Progenitor cell of endocrine pancreas (in vitro differentiated cells): ENCODE measurements around the gene KSR1. TPM values are rescaled to one million over a fixed set of nuclear protein-coding genes. Genes with fewer than 3 reads are reported as not detected.

Experiments used
- DNase-seq: peaks from one replicate; pipeline ENCODE4 v3.0.0; 2021; ENCODE audit warnings: low spot score; ENCODE audit not compliant: unreplicated experiment
- H3K27ac Mint-ChIP-seq: 2 replicates; pipeline ENCODE4 v1.8.0; 2021; ENCODE audit warnings: mild to moderate bottlenecking, moderate library complexity, mixed read lengths
- H3K27me3 Mint-ChIP-seq: 2 replicates; pipeline ENCODE4 v1.8.0; 2021; ENCODE audit warnings: mixed read lengths
- H3K36me3 Mint-ChIP-seq: 2 replicates; pipeline ENCODE4 v1.8.0; 2022; ENCODE audit warnings: mixed read lengths; ENCODE audit not compliant: insufficient read depth
- H3K4me1 Mint-ChIP-seq: 2 replicates; pipeline ENCODE4 v1.8.0; 2021; ENCODE audit warnings: low read depth, mixed read lengths
- H3K4me3 Mint-ChIP-seq: 2 replicates; pipeline ENCODE4 v1.8.0; 2021; ENCODE audit warnings: low read depth, mild to moderate bottlenecking, moderate library complexity, mixed read lengths
- H3K9me3 Mint-ChIP-seq: 2 replicates; pipeline ENCODE4 v1.8.0; 2021; ENCODE audit warnings: low read depth, mixed read lengths
- CTCF ChIP-seq: fragments of 200-600 bp; sonication (generic); IDR thresholded peaks from one replicate; pipeline ENCODE4 v1.5.0; 2021; ENCODE audit warnings: antibody characterized with exemption, mild to moderate bottlenecking; ENCODE audit not compliant: unreplicated experiment
- total RNA-seq: library from RNA; stranded (reverse); gene quantifications from 2 replicates; pipeline ENCODE4 v1.2.1, GENCODE V29; 2021

The KSR1 gene
- total RNA-seq, 1 donor from 2014 or later = 70.1 TPM

GRCh38 chr17:27489045-27489715, 32.9 kb downstream of the KSR1 start:
- no peaks in the 10 kb centered on the region for H3K27me3 Mint-ChIP-seq
- no peak for TF ChIP-seq CTCF
- DNase-seq = no peak
- no peak overlapping the region for H3K4me3 Mint-ChIP-seq
- peaks cover 29% of the 10 kb centered on the region for H3K4me1 Mint-ChIP-seq
- no peaks in the 10 kb centered on the region for H3K9me3 Mint-ChIP-seq
- no peak overlapping the region for H3K27ac Mint-ChIP-seq
- H3K36me3 Mint-ChIP-seq = peaks cover 6% of the 10 kb centered on the region

DNA sequence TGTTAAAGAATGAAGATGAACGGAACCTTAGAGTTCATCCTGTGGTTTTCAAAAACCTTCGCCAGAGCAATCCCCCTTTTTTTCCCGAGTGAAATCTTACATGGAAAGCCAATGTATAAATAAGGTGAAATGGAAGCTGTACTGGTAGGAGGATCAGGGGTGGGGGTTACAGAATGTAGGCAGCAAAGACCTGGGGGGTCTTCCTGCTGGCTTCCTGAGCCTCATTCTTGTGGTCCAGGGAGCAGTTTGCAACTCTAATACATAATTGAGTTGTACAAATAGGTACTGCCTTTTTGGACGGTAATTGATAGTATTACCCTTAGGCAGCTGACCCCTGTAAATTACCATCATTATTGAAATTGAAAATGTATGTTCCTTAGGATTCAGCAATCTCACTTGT, 34.1 kb downstream of the KSR1 start:
- TF ChIP-seq CTCF = no peak
- peaks cover 39% of the 10 kb centered on the region for H3K4me1 Mint-ChIP-seq
- no peak overlapping the region for H3K27ac Mint-ChIP-seq

GRCh38 chr17:27491713-27492190, 35.5 kb downstream of the KSR1 start:
- DNase-seq = no peak
- peaks cover 52% of the 10 kb centered on the region for H3K4me1 Mint-ChIP-seq
- peaks cover 6% of the 10 kb centered on the region for H3K36me3 Mint-ChIP-seq
- no peak overlapping the region for H3K4me3 Mint-ChIP-seq
- H3K9me3 Mint-ChIP-seq = no peaks in the 10 kb centered on the region
- TF ChIP-seq CTCF = no peak
- H3K27ac Mint-ChIP-seq = peak overlapping the region; percentile 93
- no peaks in the 10 kb centered on the region for H3K27me3 Mint-ChIP-seq

More for the DNA sequence above, 34.1 kb downstream of the KSR1 start:
- H3K9me3 Mint-ChIP-seq = no peaks in the 10 kb centered on the region
- DNase-seq = no peak
- no peaks in the 10 kb centered on the region for H3K27me3 Mint-ChIP-seq
- H3K36me3 Mint-ChIP-seq = peaks cover 6% of the 10 kb centered on the region
- H3K4me3 Mint-ChIP-seq = no peak overlapping the region

GRCh38 chr17:27492470-27492869, 36.2 kb downstream of the KSR1 start:
- H3K27me3 Mint-ChIP-seq = no peaks in the 10 kb centered on the region
- H3K4me1 Mint-ChIP-seq = peaks cover 59% of the 10 kb centered on the region
- no peak for DNase-seq
- H3K27ac Mint-ChIP-seq = no peak overlapping the region
- peaks cover 4% of the 10 kb centered on the region for H3K36me3 Mint-ChIP-seq
- no peak for TF ChIP-seq CTCF
- no peaks in the 10 kb centered on the region for H3K9me3 Mint-ChIP-seq
- H3K4me3 Mint-ChIP-seq = no peak overlapping the region

DNA sequence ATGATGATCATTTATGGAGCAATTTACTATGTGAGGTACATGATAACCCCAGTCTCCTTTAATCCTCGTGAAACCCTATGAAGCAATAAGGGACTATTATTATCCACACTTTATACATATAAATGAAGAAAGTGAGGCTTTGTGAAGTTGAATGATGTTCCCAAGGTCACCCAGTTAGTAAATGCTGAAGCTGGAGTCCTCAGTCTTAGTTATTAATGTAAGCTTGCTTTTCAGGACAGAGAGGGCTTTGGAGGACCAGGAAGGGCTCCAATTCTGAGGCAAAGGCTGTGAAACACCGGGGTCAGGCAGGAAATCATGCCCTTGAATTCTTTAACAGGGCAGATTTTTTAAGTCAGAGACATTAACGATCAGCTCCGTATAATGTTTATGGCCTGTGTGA, 36.8 kb downstream of the KSR1 start:
- Mint-ChIP-seq H3K36me3 (peaks cover 3% of the 10 kb centered on the region), H3K4me1 (peaks cover 65% of the 10 kb centered on the region), H3K9me3 (no peaks in the 10 kb centered on the region), H3K27me3 (no peaks in the 10 kb centered on the region), H3K4me3 (no peak overlapping the region), H3K27ac (peak overlapping the region; percentile 99)
- DNase-seq = no peak
- TF ChIP-seq CTCF = no peak
